ENCODE data around the gene EML4. TPM values are rescaled to one million over a fixed set of nuclear protein-coding genes. Genes with fewer than 3 reads are reported as not detected.

Gene EML4
- polyA plus RNA-seq, 1 of the 3 experiments (the other 2 are of a cell fraction): 35.0 TPM

DNA sequence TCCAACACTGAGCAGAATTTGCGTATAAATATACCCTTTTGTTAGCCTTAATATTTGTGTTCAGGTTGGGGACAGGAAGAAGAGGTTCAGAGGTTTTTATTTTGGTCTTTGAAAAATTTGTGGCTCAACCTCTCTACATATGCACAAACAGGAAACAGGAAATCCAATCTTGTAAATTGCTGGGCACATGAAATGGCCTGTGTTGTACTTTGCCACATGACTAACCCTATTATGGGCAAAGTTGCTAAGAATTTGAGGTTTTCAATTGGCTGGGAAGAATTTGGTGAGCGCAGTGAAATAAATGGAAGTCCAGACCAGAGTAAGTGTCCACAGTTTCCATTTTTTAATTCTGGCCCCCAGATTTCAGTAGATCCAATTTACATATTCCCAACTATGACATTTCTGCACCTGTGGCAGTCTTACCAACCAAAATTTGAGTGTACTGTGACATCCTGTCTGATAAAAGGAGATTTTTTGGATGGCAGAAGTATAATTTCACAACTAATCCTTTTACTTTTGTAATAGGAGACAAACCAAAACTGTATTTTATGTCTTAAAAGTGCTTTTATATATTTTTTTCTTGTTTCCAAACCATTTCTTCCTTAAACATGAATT, 128.3 kb downstream of the EML4 start (continued):
- TF ChIP-seq, protein P1, sequence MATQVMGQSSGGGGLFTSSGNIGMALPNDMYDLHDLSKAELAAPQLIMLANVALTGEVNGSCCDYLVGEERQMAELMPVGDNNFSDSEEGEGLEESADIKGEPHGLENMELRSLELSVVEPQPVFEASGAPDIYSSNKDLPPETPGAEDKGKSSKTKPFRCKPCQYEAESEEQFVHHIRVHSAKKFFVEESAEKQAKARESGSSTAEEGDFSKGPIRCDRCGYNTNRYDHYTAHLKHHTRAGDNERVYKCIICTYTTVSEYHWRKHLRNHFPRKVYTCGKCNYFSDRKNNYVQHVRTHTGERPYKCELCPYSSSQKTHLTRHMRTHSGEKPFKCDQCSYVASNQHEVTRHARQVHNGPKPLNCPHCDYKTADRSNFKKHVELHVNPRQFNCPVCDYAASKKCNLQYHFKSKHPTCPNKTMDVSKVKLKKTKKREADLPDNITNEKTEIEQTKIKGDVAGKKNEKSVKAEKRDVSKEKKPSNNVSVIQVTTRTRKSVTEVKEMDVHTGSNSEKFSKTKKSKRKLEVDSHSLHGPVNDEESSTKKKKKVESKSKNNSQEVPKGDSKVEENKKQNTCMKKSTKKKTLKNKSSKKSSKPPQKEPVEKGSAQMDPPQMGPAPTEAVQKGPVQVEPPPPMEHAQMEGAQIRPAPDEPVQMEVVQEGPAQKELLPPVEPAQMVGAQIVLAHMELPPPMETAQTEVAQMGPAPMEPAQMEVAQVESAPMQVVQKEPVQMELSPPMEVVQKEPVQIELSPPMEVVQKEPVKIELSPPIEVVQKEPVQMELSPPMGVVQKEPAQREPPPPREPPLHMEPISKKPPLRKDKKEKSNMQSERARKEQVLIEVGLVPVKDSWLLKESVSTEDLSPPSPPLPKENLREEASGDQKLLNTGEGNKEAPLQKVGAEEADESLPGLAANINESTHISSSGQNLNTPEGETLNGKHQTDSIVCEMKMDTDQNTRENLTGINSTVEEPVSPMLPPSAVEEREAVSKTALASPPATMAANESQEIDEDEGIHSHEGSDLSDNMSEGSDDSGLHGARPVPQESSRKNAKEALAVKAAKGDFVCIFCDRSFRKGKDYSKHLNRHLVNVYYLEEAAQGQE (IDR thresholded peaks at IDR 0.05; ENCODE audit: low read depth, low read length): no peak

DNA sequence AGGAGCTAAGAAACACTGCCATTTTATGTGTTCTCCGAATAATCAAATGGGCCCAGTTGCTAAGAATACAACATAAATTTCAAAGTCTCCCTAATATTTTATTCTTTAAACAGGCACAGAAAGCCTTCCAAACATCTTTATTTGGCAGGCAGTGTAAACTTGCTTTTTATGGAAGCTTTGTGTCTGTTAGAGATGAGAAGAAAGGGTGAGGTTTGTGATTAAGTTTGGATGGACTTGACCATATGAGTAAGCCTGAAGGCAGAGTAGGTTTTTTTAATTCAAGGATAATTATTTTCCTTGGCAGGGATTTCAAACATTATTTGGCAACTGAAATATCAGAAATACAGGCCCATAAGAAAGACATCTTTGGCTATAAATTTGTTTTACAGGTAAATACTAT, 129.0 kb downstream of the EML4 start:
- no peak overlapping the region for H3K9ac ChIP-seq
- POLR2A ChIA-PET: no interaction called here
- peaks cover 0 to 12% of the 10 kb centered on the region in 2 experiments; a peak in 2 of 4 replicates for H3K4me1 ChIP-seq (ENCODE audit: control insufficient read depth in 1 of 2, insufficient read depth in 2 of 2, low read depth in 1 of 2, low read length in 1 of 2)
- no peaks in the 10 kb centered on the region for H3F3A ChIP-seq (replicated peaks; ENCODE audit: insufficient read depth)
- no peaks in the 10 kb centered on the region for H3K9me2 ChIP-seq
- no peak overlapping the region for H3K4me3 ChIP-seq (ENCODE audit: low read depth in 2 of 2, low read length in 1 of 2)
- no peak for DNase-seq
- no peak for TF ChIP-seq CHD2 (IDR thresholded peaks at IDR 0.05; ENCODE audit: low read length, partially characterized antibody)
- no peak for TF ChIP-seq EZH2phosphoT487 (IDR thresholded peaks at IDR 0.05; ENCODE audit: borderline replicate concordance, low read depth)
- TF ChIP-seq, protein P2, sequence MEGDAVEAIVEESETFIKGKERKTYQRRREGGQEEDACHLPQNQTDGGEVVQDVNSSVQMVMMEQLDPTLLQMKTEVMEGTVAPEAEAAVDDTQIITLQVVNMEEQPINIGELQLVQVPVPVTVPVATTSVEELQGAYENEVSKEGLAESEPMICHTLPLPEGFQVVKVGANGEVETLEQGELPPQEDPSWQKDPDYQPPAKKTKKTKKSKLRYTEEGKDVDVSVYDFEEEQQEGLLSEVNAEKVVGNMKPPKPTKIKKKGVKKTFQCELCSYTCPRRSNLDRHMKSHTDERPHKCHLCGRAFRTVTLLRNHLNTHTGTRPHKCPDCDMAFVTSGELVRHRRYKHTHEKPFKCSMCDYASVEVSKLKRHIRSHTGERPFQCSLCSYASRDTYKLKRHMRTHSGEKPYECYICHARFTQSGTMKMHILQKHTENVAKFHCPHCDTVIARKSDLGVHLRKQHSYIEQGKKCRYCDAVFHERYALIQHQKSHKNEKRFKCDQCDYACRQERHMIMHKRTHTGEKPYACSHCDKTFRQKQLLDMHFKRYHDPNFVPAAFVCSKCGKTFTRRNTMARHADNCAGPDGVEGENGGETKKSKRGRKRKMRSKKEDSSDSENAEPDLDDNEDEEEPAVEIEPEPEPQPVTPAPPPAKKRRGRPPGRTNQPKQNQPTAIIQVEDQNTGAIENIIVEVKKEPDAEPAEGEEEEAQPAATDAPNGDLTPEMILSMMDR (IDR thresholded peaks at IDR 0.05): no peak
- no peak for TF ChIP-seq GABPA (IDR thresholded peaks at IDR 0.05; ENCODE audit: low read depth)
- no peak for TF ChIP-seq TEAD4 (IDR thresholded peaks at IDR 0.05; ENCODE audit: borderline replicate concordance, insufficient read depth)
- no peak for TF ChIP-seq JUND (IDR thresholded peaks at IDR 0.05)
- TF ChIP-seq, protein P3, sequence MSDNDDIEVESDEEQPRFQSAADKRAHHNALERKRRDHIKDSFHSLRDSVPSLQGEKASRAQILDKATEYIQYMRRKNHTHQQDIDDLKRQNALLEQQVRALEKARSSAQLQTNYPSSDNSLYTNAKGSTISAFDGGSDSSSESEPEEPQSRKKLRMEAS (IDR thresholded peaks at IDR 0.05; ENCODE audit: low read depth): no peak
- TF ChIP-seq SMC3 (IDR thresholded peaks at IDR 0.05; ENCODE audit: low read depth, low read length): no peak
- TF ChIP-seq RAD21 (IDR thresholded peaks at IDR 0.05; ENCODE audit: low read length): no peak
- TF ChIP-seq RCOR1 (IDR thresholded peaks at IDR 0.05; ENCODE audit: low read length): no peak
- no peak for TF ChIP-seq RXRA (IDR thresholded peaks at IDR 0.05; ENCODE audit: borderline replicate concordance, low read depth)
- TF ChIP-seq, protein P4, sequence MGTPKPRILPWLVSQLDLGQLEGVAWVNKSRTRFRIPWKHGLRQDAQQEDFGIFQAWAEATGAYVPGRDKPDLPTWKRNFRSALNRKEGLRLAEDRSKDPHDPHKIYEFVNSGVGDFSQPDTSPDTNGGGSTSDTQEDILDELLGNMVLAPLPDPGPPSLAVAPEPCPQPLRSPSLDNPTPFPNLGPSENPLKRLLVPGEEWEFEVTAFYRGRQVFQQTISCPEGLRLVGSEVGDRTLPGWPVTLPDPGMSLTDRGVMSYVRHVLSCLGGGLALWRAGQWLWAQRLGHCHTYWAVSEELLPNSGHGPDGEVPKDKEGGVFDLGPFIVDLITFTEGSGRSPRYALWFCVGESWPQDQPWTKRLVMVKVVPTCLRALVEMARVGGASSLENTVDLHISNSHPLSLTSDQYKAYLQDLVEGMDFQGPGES (IDR thresholded peaks at IDR 0.05; ENCODE audit: low read depth, low read length): no peak
- H3K79me2 ChIP-seq (ENCODE audit: insufficient read depth): no peaks in the 10 kb centered on the region
- no peaks in the 10 kb centered on the region for H4K20me1 ChIP-seq (ENCODE audit: insufficient read depth)
- no peak overlapping the region for H2AFZ ChIP-seq (ENCODE audit: low read depth)
- H3K27ac ChIP-seq (ENCODE audit: low read depth in 2 of 2, low read length in 1 of 2): 0 out of 4 replicates have a peak overlapping the region, but pooled peaks of 1 of the 2 experiments have one; percentile 11
- 88% methylated on average over 1 of the region's 1 CpG for WGBS (ENCODE audit: low lambda C conversion rate)
- peaks cover 75 to 81% of the 10 kb centered on the region in 2 experiments for H3K36me3 ChIP-seq (replicated peaks in 1 of 2; ENCODE audit: control insufficient read depth in 1 of 2, insufficient read depth in 2 of 2, low read length in 1 of 2)
- H3K27me3 ChIP-seq (ENCODE audit: insufficient read depth): no peaks in the 10 kb centered on the region
- CTCF ChIA-PET: interaction anchor here (0.8 to 1.4 kb wide), 4 partner anchors 11 to 445 kb away, joined by 3 to 6 read pairs (median 3); no protein-coding TSS in a partner anchor
- no peaks in the 10 kb centered on the region for H3K9me3 ChIP-seq
- H3K4me2 ChIP-seq: no peak overlapping the region

Data from SK-N-SH (cell line).